ENCODE data around the gene CCDC171. TPM values are rescaled to one million over a fixed set of nuclear protein-coding genes. Genes with fewer than 3 reads are reported as not detected.

CCDC171 gene
- total and polyA plus RNA-seq, 4 experiments from 2014 or later, result 0.11 to 1.9 (median 1.0) TPM

DNA sequence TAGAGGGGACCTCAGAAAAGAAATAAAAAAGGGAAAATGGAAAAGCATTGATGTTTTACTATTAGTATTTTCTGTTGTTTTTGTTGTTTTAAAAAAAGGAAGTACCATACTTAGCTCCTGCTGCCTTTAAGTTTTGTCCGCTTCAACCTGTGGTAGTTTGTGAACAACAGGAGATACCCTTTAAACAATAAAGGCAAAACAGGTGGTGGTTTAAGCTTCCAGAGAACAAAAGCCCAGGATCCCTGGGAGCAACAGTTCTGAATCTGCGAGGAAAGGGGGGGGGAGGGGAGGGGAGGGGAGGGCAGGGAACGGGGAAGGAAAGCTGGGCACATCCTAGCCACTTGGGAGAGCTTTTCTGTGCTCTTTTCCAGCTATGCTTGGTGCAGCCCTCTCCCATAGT is 40.0 kb upstream of the CCDC171 start:
- Histone ChIP-seq H3K36me3 (ENCODE audit: insufficient read depth, low read length) (peaks cover 7% of the 10 kb centered on the region), H3K4me3 (ENCODE audit: low read length in 2 of 2) (no peak overlapping the region), H3K27ac (ENCODE audit: low read depth, low read length) (no peak overlapping the region), H3K9me3 (ENCODE audit: control insufficient read depth in 1 of 2, low read length in 2 of 2) (no peaks in the 10 kb centered on the region), H3K27me3 (ENCODE audit: insufficient read depth, low read length) (no peaks in the 10 kb centered on the region), H3K4me1 (ENCODE audit: insufficient read depth, low read length) (peaks cover 32% of the 10 kb centered on the region)
- intact Hi-C loops (cut with micrococcal nuclease), result loop anchor here (5.0 kb wide), 1 partner anchor 206 kb away; the partner anchor contains the start of gene TTC39B
- Mint-ChIP-seq H3K4me3 (no peak overlapping the region), H3K4me1 (peaks cover 31 to 43% (median 36%) of the 10 kb centered on the region in 4 donors), H3K9me3 (peaks cover 0 to 4% (median 0%) of the 10 kb centered on the region in 8 donors), H3K27me3 (no peaks in the 10 kb centered on the region), H3K36me3 (peaks cover 13 to 23% of the 10 kb centered on the region in 2 donors), H3K27ac (peak overlapping the region in 2 of 7 donors; percentile 94 to 95)
- DNase-seq, result no peak
- ChIA-PET CTCF (ENCODE audit: partially characterized antibody) (interaction anchor here (1.1 to 4.2 kb wide), 7 partner anchors 12 to 202 kb away, joined by 3 to 29 read pairs (median 4); partner anchors contain the start of gene CCDC171), POLR2A (ENCODE audit: partially characterized antibody) (interaction anchor here (0.6 to 3.7 kb wide), 6 partner anchors 9 to 213 kb away, joined by 3 to 67 read pairs (median 4); partner anchors contain the start of gene CCDC171)

DNA sequence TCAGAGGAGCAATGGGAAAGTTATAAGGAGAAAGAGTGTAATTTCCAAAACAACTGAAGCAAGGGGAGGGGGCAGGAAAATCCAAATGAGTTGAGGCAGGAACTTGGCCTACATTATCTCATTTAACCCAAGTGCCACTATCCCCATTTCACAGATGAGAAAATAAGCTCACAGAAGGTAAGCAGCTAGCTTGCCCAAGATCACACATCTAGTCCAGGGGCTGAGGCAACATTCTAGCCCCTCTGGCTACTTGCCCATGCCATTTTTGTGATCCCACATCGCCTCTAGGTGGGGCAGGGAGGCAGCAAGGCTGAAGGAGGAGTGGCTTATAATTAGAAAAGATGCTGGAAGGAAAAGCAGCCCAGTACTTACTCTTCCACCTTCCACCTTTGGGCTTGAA is 39.5 kb upstream of the CCDC171 start:
- no peak for DNase-seq
- POLR2A ChIA-PET (ENCODE audit: partially characterized antibody), result no interaction called here

GRCh38 chr9:15519831-15520230 is 33.0 kb upstream of the CCDC171 start:
- Histone ChIP-seq H3K36me3 (ENCODE audit: insufficient read depth, low read length) (no peaks in the 10 kb centered on the region), H3K27me3 (ENCODE audit: insufficient read depth, low read length) (no peaks in the 10 kb centered on the region), H3K4me1 (ENCODE audit: insufficient read depth, low read length) (no peaks in the 10 kb centered on the region), H3K4me3 (ENCODE audit: low read length in 2 of 2) (no peak overlapping the region), H3K9me3 (ENCODE audit: control insufficient read depth in 1 of 2, low read length in 2 of 2) (no peaks in the 10 kb centered on the region), H3K27ac (ENCODE audit: low read depth, low read length) (no peak overlapping the region)
- POLR2A ChIA-PET (ENCODE audit: partially characterized antibody), result interaction anchor here (1.0 to 1.2 kb wide), 2 partner anchors 9 to 33 kb away, joined by 3 read pairs; partner anchors contain the start of genes CCDC171 and PSIP1
- H3K9me3 Mint-ChIP-seq, result no peaks in the 10 kb centered on the region
- intact Hi-C loops (cut with micrococcal nuclease), result no loop called here
- H3K4me1 Mint-ChIP-seq, result peaks cover 0 to 3% (median 0%) of the 10 kb centered on the region in 4 donors
- no peak overlapping the region for H3K27ac Mint-ChIP-seq
- peaks cover 0 to 2% of the 10 kb centered on the region in 2 donors for H3K27me3 Mint-ChIP-seq
- CTCF ChIA-PET (ENCODE audit: partially characterized antibody), result no interaction called here
- no peak for DNase-seq
- H3K4me3 Mint-ChIP-seq, result no peak overlapping the region
- H3K36me3 Mint-ChIP-seq, result no peaks in the 10 kb centered on the region

More for the DNA sequence above, 39.5 kb upstream of the CCDC171 start:
- CTCF ChIA-PET (ENCODE audit: partially characterized antibody), result interaction anchor here (1.1 to 4.2 kb wide), 6 partner anchors 13 to 203 kb away, joined by 3 to 29 read pairs (median 4); partner anchors contain the start of gene CCDC171
- peaks cover 5% of the 10 kb centered on the region for H3K36me3 ChIP-seq (ENCODE audit: insufficient read depth, low read length)
- Mint-ChIP-seq H3K27ac (peak overlapping the region in 5 of 7 donors; percentile 1 to 71 (median 21)), H3K27me3 (no peaks in the 10 kb centered on the region), H3K36me3 (peaks cover 8 to 19% of the 10 kb centered on the region in 2 donors), H3K4me3 (peak overlapping the region in 1 of 8 donors; percentile 23), H3K4me1 (peaks cover 27 to 39% (median 32%) of the 10 kb centered on the region in 4 donors), H3K9me3 (peaks cover 0 to 4% (median 0%) of the 10 kb centered on the region in 8 donors)
- no peaks in the 10 kb centered on the region for H3K9me3 ChIP-seq (ENCODE audit: control insufficient read depth in 1 of 2, low read length in 2 of 2)
- no peaks in the 10 kb centered on the region for H3K27me3 ChIP-seq (ENCODE audit: insufficient read depth, low read length)
- H3K27ac ChIP-seq (ENCODE audit: low read depth, low read length), result no peak overlapping the region
- no peak overlapping the region for H3K4me3 ChIP-seq (ENCODE audit: low read length in 2 of 2)
- peaks cover 28% of the 10 kb centered on the region for H3K4me1 ChIP-seq (ENCODE audit: insufficient read depth, low read length)
- intact Hi-C loops (cut with micrococcal nuclease), result loop anchor here (5.0 kb wide), 1 partner anchor 206 kb away; the partner anchor contains the start of gene TTC39B

- no peaks in the 10 kb centered on the region for H3K36me3 Mint-ChIP-seq
- H3K4me3 Mint-ChIP-seq, result no peak overlapping the region
- H3K27me3 ChIP-seq (ENCODE audit: insufficient read depth, low read length), result no peaks in the 10 kb centered on the region
- H3K4me1 ChIP-seq (ENCODE audit: insufficient read depth, low read length), result no peaks in the 10 kb centered on the region
- H3K36me3 ChIP-seq (ENCODE audit: insufficient read depth, low read length), result no peaks in the 10 kb centered on the region
- DNase-seq, result no peak
- H3K4me3 ChIP-seq (ENCODE audit: low read length in 2 of 2), result no peak overlapping the region
- no peaks in the 10 kb centered on the region for H3K9me3 Mint-ChIP-seq
- H3K4me1 Mint-ChIP-seq, result no peaks in the 10 kb centered on the region
- H3K27ac Mint-ChIP-seq, result no peak overlapping the region
- no peaks in the 10 kb centered on the region for H3K9me3 ChIP-seq (ENCODE audit: control insufficient read depth in 1 of 2, low read length in 2 of 2)
- H3K27ac ChIP-seq (ENCODE audit: low read depth, low read length), result no peak overlapping the region
- ChIA-PET POLR2A (ENCODE audit: partially characterized antibody) (no interaction called here), CTCF (ENCODE audit: partially characterized antibody) (no interaction called here)
- intact Hi-C loops (cut with micrococcal nuclease), result no loop called here
- H3K27me3 Mint-ChIP-seq, result peaks cover 0 to 2% of the 10 kb centered on the region in 2 donors
Observed at GRCh38 chr9:15521254-15521653, 31.6 kb upstream of the CCDC171 start.

DNA sequence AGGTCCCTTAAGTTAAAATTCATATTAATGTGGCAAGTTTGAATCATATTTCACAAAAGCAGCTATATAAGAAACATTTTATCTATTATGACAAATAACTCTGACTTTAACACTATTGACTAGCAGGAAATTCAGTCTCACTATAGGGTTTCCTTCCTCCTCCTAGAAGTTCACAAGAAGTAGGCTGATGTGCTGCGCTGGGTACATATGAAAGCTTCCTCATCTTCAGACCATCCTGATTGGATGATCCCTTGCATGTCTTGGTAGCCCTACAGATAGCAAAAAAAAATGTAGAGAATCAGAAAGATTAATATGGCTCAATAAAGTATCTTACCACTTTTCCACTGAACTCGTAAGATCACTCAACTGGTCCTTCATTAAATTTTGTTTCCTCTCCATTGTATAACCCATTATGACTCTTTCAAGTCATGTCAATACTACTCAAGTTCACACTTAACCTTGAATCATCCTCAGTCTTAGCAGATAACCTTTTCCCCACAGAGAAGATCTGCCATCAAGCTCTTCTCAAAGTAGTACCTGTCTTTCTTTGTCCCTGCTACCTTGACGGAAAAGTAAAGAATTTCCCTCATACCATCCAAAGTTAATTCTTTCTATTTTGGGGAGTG is 30.6 kb upstream of the CCDC171 start:
- CTCF ChIA-PET (ENCODE audit: partially characterized antibody), result interaction anchor here (1.8 kb wide), 1 partner anchor 11 kb away, joined by 4 read pairs; no protein-coding TSS in a partner anchor
- H3K4me1 ChIP-seq (ENCODE audit: insufficient read depth, low read length), result no peaks in the 10 kb centered on the region

GRCh38 chr9:15524845-15525455 is 27.9 kb upstream of the CCDC171 start:
- ChIA-PET POLR2A (ENCODE audit: partially characterized antibody) (no interaction called here), CTCF (ENCODE audit: partially characterized antibody) (interaction anchor here (2.0 kb wide), 1 partner anchor 9 kb away, joined by 4 read pairs; no protein-coding TSS in a partner anchor)
- no peaks in the 10 kb centered on the region for H3K4me1 ChIP-seq (ENCODE audit: insufficient read depth, low read length)
- no peak for DNase-seq
- Mint-ChIP-seq H3K36me3 (no peaks in the 10 kb centered on the region), H3K4me1 (no peaks in the 10 kb centered on the region), H3K4me3 (no peak overlapping the region), H3K9me3 (no peaks in the 10 kb centered on the region), H3K27ac (no peak overlapping the region), H3K27me3 (peaks cover 0 to 2% of the 10 kb centered on the region in 2 donors)
- H3K27me3 ChIP-seq (ENCODE audit: insufficient read depth, low read length), result no peaks in the 10 kb centered on the region
- H3K4me3 ChIP-seq (ENCODE audit: low read length in 2 of 2), result no peak overlapping the region
- no peaks in the 10 kb centered on the region for H3K9me3 ChIP-seq (ENCODE audit: control insufficient read depth in 1 of 2, low read length in 2 of 2)
- H3K36me3 ChIP-seq (ENCODE audit: insufficient read depth, low read length), result no peaks in the 10 kb centered on the region
- intact Hi-C loops (cut with micrococcal nuclease), result no loop called here
- H3K27ac ChIP-seq (ENCODE audit: low read depth, low read length), result no peak overlapping the region

More for the DNA sequence above, 30.6 kb upstream of the CCDC171 start:
- Mint-ChIP-seq H3K27me3 (peaks cover 0 to 2% of the 10 kb centered on the region in 2 donors), H3K36me3 (no peaks in the 10 kb centered on the region), H3K9me3 (no peaks in the 10 kb centered on the region), H3K4me1 (no peaks in the 10 kb centered on the region), H3K27ac (no peak overlapping the region), H3K4me3 (no peak overlapping the region)
- Histone ChIP-seq H3K36me3 (ENCODE audit: insufficient read depth, low read length) (no peaks in the 10 kb centered on the region), H3K27ac (ENCODE audit: low read depth, low read length) (no peak overlapping the region), H3K9me3 (ENCODE audit: control insufficient read depth in 1 of 2, low read length in 2 of 2) (no peaks in the 10 kb centered on the region), H3K4me3 (ENCODE audit: low read length in 2 of 2) (no peak overlapping the region), H3K27me3 (ENCODE audit: insufficient read depth, low read length) (no peaks in the 10 kb centered on the region)
- intact Hi-C loops (cut with micrococcal nuclease), result no loop called here
- no peak for DNase-seq
- POLR2A ChIA-PET (ENCODE audit: partially characterized antibody), result interaction anchor here (0.7 kb wide), 1 partner anchor 10 kb away, joined by 3 read pairs; no protein-coding TSS in a partner anchor

DNA sequence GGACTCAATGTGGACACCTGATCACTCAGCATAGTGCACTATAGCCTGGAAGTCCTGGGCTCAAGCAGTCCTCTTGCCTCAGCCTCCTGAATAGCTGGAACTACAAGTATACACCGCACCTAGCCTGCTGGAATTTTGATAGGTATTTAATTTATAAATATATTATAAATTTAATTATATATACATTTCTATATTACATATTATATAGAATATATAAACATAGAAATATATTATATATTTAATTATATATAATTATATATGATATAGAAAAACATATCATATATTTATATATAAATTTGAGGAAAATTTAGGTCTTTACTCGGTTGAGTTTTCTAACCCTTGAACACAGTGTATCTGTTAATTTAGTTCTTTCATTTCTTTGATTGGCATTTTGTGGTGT is 26.9 kb upstream of the CCDC171 start:
- no peaks in the 10 kb centered on the region for H3K36me3 Mint-ChIP-seq

More for the DNA sequence above, 26.9 kb upstream of the CCDC171 start:
- intact Hi-C loops (cut with micrococcal nuclease), result no loop called here
- H3K27ac Mint-ChIP-seq, result no peak overlapping the region
- no peaks in the 10 kb centered on the region for H3K9me3 Mint-ChIP-seq
- no peaks in the 10 kb centered on the region for H3K9me3 ChIP-seq (ENCODE audit: control insufficient read depth in 1 of 2, low read length in 2 of 2)
- H3K27ac ChIP-seq (ENCODE audit: low read depth, low read length), result no peak overlapping the region
- POLR2A ChIA-PET (ENCODE audit: partially characterized antibody), result no interaction called here
- no peak for DNase-seq
- no peak overlapping the region for H3K4me3 Mint-ChIP-seq
- no peaks in the 10 kb centered on the region for H3K36me3 ChIP-seq (ENCODE audit: insufficient read depth, low read length)
- peaks cover 0 to 2% of the 10 kb centered on the region in 2 donors for H3K27me3 Mint-ChIP-seq
- CTCF ChIA-PET (ENCODE audit: partially characterized antibody), result interaction anchor here (2.0 kb wide), 1 partner anchor 8 kb away, joined by 4 read pairs; no protein-coding TSS in a partner anchor
- no peak overlapping the region for H3K4me3 ChIP-seq (ENCODE audit: low read length in 2 of 2)
- no peaks in the 10 kb centered on the region for H3K4me1 Mint-ChIP-seq
- H3K4me1 ChIP-seq (ENCODE audit: insufficient read depth, low read length), result no peaks in the 10 kb centered on the region
- no peaks in the 10 kb centered on the region for H3K27me3 ChIP-seq (ENCODE audit: insufficient read depth, low read length)
